H9 (cell line): Measurements from ENCODE around the gene GPR137. TPM values are rescaled to one million over a fixed set of nuclear protein-coding genes. Genes with fewer than 3 reads are reported as not detected.

Source experiments
- DNase-seq: peaks from one replicate; pipeline ENCODE4 v3.0.0-alpha.2; 2017
- H2AFZ ChIP-seq: one replicate; pipeline ENCODE4 v1.6.1; 2013; ENCODE audit warnings: mild to moderate bottlenecking, low read length, control low read depth, moderate library complexity
- H2AK5ac ChIP-seq: 2 replicates; pipeline ENCODE4 v1.6.1; 2013; ENCODE audit warnings: low read length, control low read depth, mixed read lengths; ENCODE audit not compliant: insufficient read length
- H2BK120ac ChIP-seq: one replicate; pipeline ENCODE4 v1.6.1; 2013; ENCODE audit warnings: low read depth, mild to moderate bottlenecking, low read length, control low read depth, inconsistent platforms; ENCODE audit not compliant: poor library complexity, severe bottlenecking
- H2BK12ac ChIP-seq: 2 replicates; pipeline ENCODE4 v1.6.1; 2013; ENCODE audit warnings: low read length, control low read depth, mixed read lengths, low read depth; ENCODE audit not compliant: insufficient read length
- H2BK15ac ChIP-seq: 2 replicates; pipeline ENCODE4 v1.6.1; 2013; ENCODE audit warnings: low read depth, low read length, control low read depth
- H2BK20ac ChIP-seq: one replicate; pipeline ENCODE4 v1.6.1; 2013; ENCODE audit warnings: low read depth, mild to moderate bottlenecking, low read length, control low read depth, inconsistent platforms; ENCODE audit not compliant: poor library complexity, severe bottlenecking
- H2BK5ac ChIP-seq: 2 replicates; pipeline ENCODE4 v1.6.1; 2013; ENCODE audit warnings: low read length, control low read depth, mixed read lengths; ENCODE audit not compliant: insufficient read length
- H3K14ac ChIP-seq: 2 replicates; pipeline ENCODE4 v1.6.1; 2013; ENCODE audit warnings: low read length, control low read depth; ENCODE audit not compliant: insufficient read depth
- H3K18ac ChIP-seq: 2 replicates; pipeline ENCODE4 v1.6.1; 2013; ENCODE audit warnings: low read depth, mild to moderate bottlenecking, mixed read lengths, low read length, control low read depth; ENCODE audit not compliant: insufficient read length
- H3K23ac ChIP-seq: 2 replicates; pipeline ENCODE4 v1.6.1; 2013; ENCODE audit warnings: low read length, control low read depth, mixed read lengths, low read depth; ENCODE audit not compliant: insufficient read length
- H3K23me2 ChIP-seq: 2 replicates; pipeline ENCODE4 v1.6.1; 2013; ENCODE audit warnings: low read depth, mild to moderate bottlenecking, mixed read lengths, low read length, control low read depth; ENCODE audit not compliant: insufficient read length, poor library complexity, severe bottlenecking
- H3K27ac ChIP-seq: 2 replicates; pipeline ENCODE4 v1.5.1; 2013; ENCODE audit warnings: low read length, control low read depth, mixed read lengths, low read depth; ENCODE audit not compliant: insufficient read length
- H3K27me3 ChIP-seq: 2 replicates; pipeline ENCODE4 v1.6.1; 2013; ENCODE audit warnings: low read length, control low read depth, inconsistent platforms; ENCODE audit not compliant: insufficient read depth
- H3K4ac ChIP-seq: 2 replicates; pipeline ENCODE4 v1.6.1; 2013; ENCODE audit warnings: low read depth, mild to moderate bottlenecking, control low read depth, inconsistent platforms, low read length, moderate library complexity
- H3K4me1 ChIP-seq: 2 replicates; pipeline ENCODE4 v1.6.1; 2013; ENCODE audit warnings: low read length, control low read depth, inconsistent platforms; ENCODE audit not compliant: insufficient read depth
- H3K4me2 ChIP-seq: 2 replicates; pipeline ENCODE4 v1.6.1; 2013; ENCODE audit warnings: low read length, control low read depth, mixed read lengths; ENCODE audit not compliant: insufficient read length, insufficient read depth
- H3K56ac ChIP-seq: 2 replicates; pipeline ENCODE4 v1.6.1; 2013; ENCODE audit warnings: low read depth, mild to moderate bottlenecking, mixed read lengths, low read length, control low read depth; ENCODE audit not compliant: insufficient read length
- H3K79me1 ChIP-seq: 2 replicates; pipeline ENCODE4 v1.6.1; 2013; ENCODE audit warnings: low read depth, mild to moderate bottlenecking, moderate library complexity, low read length, control low read depth, inconsistent platforms; ENCODE audit not compliant: insufficient read depth, poor library complexity, severe bottlenecking
- H3K79me2 ChIP-seq: 2 replicates; pipeline ENCODE4 v1.6.1; 2013; ENCODE audit warnings: low read length, control low read depth, inconsistent platforms; ENCODE audit not compliant: insufficient read depth
- H3K9ac ChIP-seq: 2 replicates; pipeline ENCODE4 v1.6.1; 2013; ENCODE audit warnings: low read length, control low read depth, mixed read lengths; ENCODE audit not compliant: insufficient read length; ENCODE audit errors: extremely low read depth
- H3K9me3 ChIP-seq: one replicate; pipeline ENCODE4 v1.6.1; 2013; ENCODE audit warnings: low read depth, low read length, inconsistent platforms; ENCODE audit not compliant: control insufficient read depth
- H3T11ph ChIP-seq: one replicate; pipeline ENCODE4 v1.6.1; 2013; ENCODE audit warnings: mild to moderate bottlenecking, low read length, control low read depth, inconsistent platforms
- H4K20me1 ChIP-seq: one replicate; pipeline ENCODE4 v1.6.1; 2013; ENCODE audit not compliant: control insufficient read depth, insufficient read length, insufficient read depth
- H4K5ac ChIP-seq: 2 replicates; pipeline ENCODE4 v1.6.1; 2013; ENCODE audit warnings: low read depth, mild to moderate bottlenecking, mixed read lengths, low read length, control low read depth; ENCODE audit not compliant: insufficient read length
- H4K8ac ChIP-seq: replicated peaks from 2 replicates; pipeline ENCODE4 v1.6.1; 2013; ENCODE audit warnings: low read length, control low read depth, mixed read lengths, low read depth; ENCODE audit not compliant: insufficient read length
- H4K91ac ChIP-seq: 2 replicates; pipeline ENCODE4 v1.6.1; 2013; ENCODE audit warnings: low read depth, mild to moderate bottlenecking, moderate library complexity, mixed read lengths, low read length, control low read depth; ENCODE audit not compliant: insufficient read length
- H3K27ac Mint-ChIP-seq, 3 experiments: 2 replicates in 2 of 3; 3 replicates in 1 of 3; pipeline ENCODE4 v1.8.0; 2020 to 2021; ENCODE audit warnings: mixed read lengths in 3 of 3, mild to moderate bottlenecking in 1 of 3, moderate library complexity in 1 of 3
- H3K27me3 Mint-ChIP-seq: 2 replicates; pipeline ENCODE4 v1.8.0; 2021; ENCODE audit warnings: low read depth, mild to moderate bottlenecking, moderate library complexity, mixed read lengths
- H3K36me3 Mint-ChIP-seq, 3 experiments: 2 replicates in 2 of 3; 3 replicates in 1 of 3; pipeline ENCODE4 v1.8.0; 2020 to 2021; ENCODE audit warnings: low read depth in 3 of 3, mixed read lengths in 3 of 3; ENCODE audit not compliant: insufficient read depth in 1 of 3
- H3K4me1 Mint-ChIP-seq, 2 experiments: 2 replicates each; pipeline ENCODE4 v1.8.0; 2020; ENCODE audit warnings: mixed read lengths in 2 of 2
- H3K4me3 Mint-ChIP-seq, 2 experiments: 2 replicates in 1 of 2; 3 replicates in 1 of 2; pipeline ENCODE4 v1.8.0; 2020 to 2021; ENCODE audit warnings: mild to moderate bottlenecking in 2 of 2, mixed read lengths in 2 of 2, moderate library complexity in 1 of 2
- H3K9me3 Mint-ChIP-seq, 2 experiments: 2 replicates in 1 of 2; 3 replicates in 1 of 2; pipeline ENCODE4 v1.8.0; 2020; ENCODE audit warnings: mild to moderate bottlenecking in 2 of 2, mixed read lengths in 2 of 2, moderate library complexity in 1 of 2
- CTCF ChIP-seq: fragments of 200-600 bp; sonication (generic); conservative IDR thresholded peaks from 3 replicates; pipeline ENCODE4 v1.8.0; 2021; ENCODE audit warnings: antibody characterized with exemption, mild to moderate bottlenecking
- WGBS: extraction: QIAGEN DNeasy Blood & Tissue Kit; methylation state at CpG from one replicate; pipeline ENCODE4 v1.1.7; 2013; ENCODE audit warnings: missing lambda C conversion rate, low lambda C conversion rate, mixed read lengths; ENCODE audit not compliant: insufficient read length; ENCODE audit errors: extremely low coverage; 5-methylcytosine and 5-hydroxymethylcytosine counted together
- total RNA-seq: library from RNA; stranded (reverse); gene quantifications from 2 replicates; pipeline ENCODE4 v1.2.1, GENCODE V29; 2021

GPR137 gene
- total RNA-seq, 1 experiment from 2014 or later = 39.6 TPM

- Histone ChIP-seq H3K79me2 (peaks cover 4% of the 10 kb centered on the region; the same call in 1 of the 2 replicates), H3K23ac (no peak overlapping the region), H2BK15ac (no peak overlapping the region), H2BK5ac (no peak overlapping the region), H4K20me1 (no peaks in the 10 kb centered on the region), H3K14ac (no peak overlapping the region), H2BK12ac (no peak overlapping the region), H2BK20ac (no peak overlapping the region), H2AK5ac (no peak overlapping the region), H2BK120ac (no peak overlapping the region), H3K4me2 (no peak overlapping the region), H3K56ac (no peak overlapping the region), H3K23me2 (peaks cover 3% of the 10 kb centered on the region), H3T11ph (no peak overlapping the region), H4K5ac (no peak overlapping the region), H2AFZ (no peak overlapping the region), H4K8ac (no peak overlapping the region), H3K9ac (no peak overlapping the region), H3K27me3 (no peaks in the 10 kb centered on the region), H4K91ac (no peak overlapping the region), H3K18ac (no peak overlapping the region), H3K27ac (no peak overlapping the region), H3K4me1 (no peaks in the 10 kb centered on the region), H3K79me1 (no peaks in the 10 kb centered on the region), H3K4ac (no peak overlapping the region), H3K9me3 (no peaks in the 10 kb centered on the region)
- H3K4me3 Mint-ChIP-seq = peak overlapping the region in 1 of 2 experiments; percentile 29; a peak in 2 of 5 replicates
- peaks cover 18 to 41% (median 20%) of the 10 kb centered on the region in 3 experiments; a peak in 6 of 7 replicates for H3K36me3 Mint-ChIP-seq
- no CpG with 5 or more reads among the region's 19 CpGs for WGBS
- H3K4me1 Mint-ChIP-seq = peaks cover 11 to 13% of the 10 kb centered on the region in 2 experiments
- no peaks in the 10 kb centered on the region for H3K9me3 Mint-ChIP-seq
- peak overlapping the region in 2 of 3 experiments; percentile 76 to 95; a peak in 5 of 7 replicates for H3K27ac Mint-ChIP-seq
- H3K27me3 Mint-ChIP-seq = no peaks in the 10 kb centered on the region
- TF ChIP-seq CTCF = peak; percentile 49
- no peak for DNase-seq
These were observed 28.6 kb downstream of the GPR137 start for GRCh38 chr11:64314146-64314804.
